ENCODE results near the gene YIPF5.

DNA sequence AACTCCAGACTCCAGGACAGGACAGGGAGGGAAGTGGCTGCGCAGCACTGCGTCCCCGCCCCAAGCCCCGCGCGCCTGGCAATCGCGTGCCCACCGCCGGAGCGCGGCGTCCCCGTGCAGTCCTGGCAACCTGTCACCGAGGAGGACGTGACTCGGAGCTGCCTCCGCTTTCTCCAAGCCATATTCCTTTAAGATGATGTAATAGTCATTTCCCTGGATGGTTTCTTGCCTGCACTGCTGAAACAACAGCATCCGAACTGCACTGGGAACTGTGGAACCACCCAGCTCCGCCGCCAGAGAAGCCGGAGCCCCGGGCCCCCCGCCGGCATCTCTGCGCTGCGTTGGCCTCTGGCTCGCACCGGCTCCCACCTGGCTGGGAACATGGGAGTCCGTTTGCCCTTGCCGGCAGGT, 34.7 kb upstream of the YIPF5 start:
- no peak for TF ChIP-seq POLR2A (IDR thresholded peaks at IDR 0.05)
- TF ChIP-seq CTCF (IDR thresholded peaks at IDR 0.05): no peak
